PC-3 (cell line): ENCODE measurements around the gene STPG2. TPM values are rescaled to one million over a fixed set of nuclear protein-coding genes. Genes with fewer than 3 reads are reported as not detected.

ENCODE experiments used
- ATAC-seq: fragments of 200-7000 bp; cut with Tn5 transposase; 2 replicates; pipeline ENCODE4 v1.9.1; 2020; ENCODE audit warnings: mild to moderate bottlenecking, moderate library complexity
- BruUV-seq: library from RNA; stranded (reverse); fragments of 400-500 nt; replicated peaks from 2 replicates; lab custom pipeline; 2021; lab: Mats Ljungman, UMichigan
- CTCF ChIA-PET: fragments of 300-600 bp; sonication (Branson Sonifier 250); formaldehyde crosslinking; loops from one replicate; lab custom pipeline; 2022; ENCODE audit warnings: antibody characterized with exemption; lab: Charles Lee
- POLR2A ChIA-PET: fragments of 300-600 bp; sonication (Branson Sonifier 250); formaldehyde crosslinking; loops from one replicate; lab custom pipeline; 2022; ENCODE audit warnings: antibody characterized with exemption; ENCODE audit not compliant: unreplicated experiment; lab: Charles Lee
- DNase-seq: peaks from one replicate; pipeline ENCODE4 v3.0.0-alpha.2; 2015
- H2AFZ ChIP-seq: fragments of 300-600 bp; sonication (generic); 2 replicates; pipeline ENCODE4 v1.6.0; 2016; ENCODE audit warnings: antibody characterized with exemption, low read length
- H3F3A ChIP-seq: fragments of 300-600 bp; sonication (generic); one replicate; pipeline ENCODE4 v1.6.0; 2017; ENCODE audit warnings: antibody characterized with exemption, low read length, control low read depth, mild to moderate bottlenecking; ENCODE audit not compliant: unreplicated experiment
- H3K27ac ChIP-seq: fragments of 300-600 bp; sonication (generic); 2 replicates; pipeline ENCODE4 v1.5.1; 2016; ENCODE audit warnings: mild to moderate bottlenecking, low read length
- H3K27me3 ChIP-seq: fragments of 300-600 bp; sonication (generic); 2 replicates; pipeline ENCODE4 v1.6.1; 2016; ENCODE audit warnings: low read length, mixed read lengths
- H3K36me3 ChIP-seq: fragments of 300-600 bp; sonication (generic); 2 replicates; pipeline ENCODE4 v1.6.1; 2016; ENCODE audit warnings: low read depth, mixed run types, low read length, mixed read lengths
- H3K4me1 ChIP-seq: fragments of 300-600 bp; sonication (generic); 2 replicates; pipeline ENCODE4 v1.5.1; 2016; ENCODE audit warnings: low read length; ENCODE audit not compliant: insufficient read depth
- H3K4me2 ChIP-seq: fragments of 300-600 bp; sonication (generic); 2 replicates; pipeline ENCODE4 v1.6.0; 2016; ENCODE audit warnings: low read length
- H3K4me3 ChIP-seq: fragments of 300-600 bp; sonication (generic); 2 replicates; pipeline ENCODE4 v1.5.1; 2016; ENCODE audit warnings: mild to moderate bottlenecking, low read length, mixed read lengths
- H3K79me2 ChIP-seq: fragments of 300-600 bp; sonication (generic); 2 replicates; pipeline ENCODE4 v1.6.1; 2017; ENCODE audit warnings: low read length, mixed read lengths
- H3K9ac ChIP-seq: fragments of 300-600 bp; sonication (generic); 2 replicates; pipeline ENCODE4 v1.6.0; 2016; ENCODE audit warnings: mild to moderate bottlenecking, low read length
- H3K9me2 ChIP-seq: fragments of 300-600 bp; sonication (generic); replicated peaks from 2 replicates; pipeline ENCODE4 v1.6.1; 2016; ENCODE audit warnings: mixed run types, low read length, mixed read lengths
- H3K9me3 ChIP-seq: fragments of 300-600 bp; sonication (generic); 2 replicates; pipeline ENCODE4 v1.6.1; 2016; ENCODE audit warnings: low read length, mixed read lengths
- H4K20me1 ChIP-seq: fragments of 300-600 bp; sonication (generic); 2 replicates; pipeline ENCODE4 v1.6.1; 2016; ENCODE audit warnings: low read length, mixed read lengths
- CTCF ChIP-seq: fragments of 300-600 bp; sonication (generic); conservative IDR thresholded peaks from 2 replicates; pipeline ENCODE4 v1.5.1; 2017; ENCODE audit warnings: antibody characterized with exemption, low read depth, mild to moderate bottlenecking, low read length
- EZH2 ChIP-seq: fragments of 300-600 bp; sonication (generic); IDR thresholded peaks from one replicate; pipeline ENCODE4 v1.6.1; 2017; ENCODE audit warnings: antibody characterized with exemption, mild to moderate bottlenecking, low read length; ENCODE audit not compliant: unreplicated experiment
- EZH2phosphoT487 ChIP-seq: fragments of 300-600 bp; sonication (generic); IDR thresholded peaks from 2 replicates; pipeline ENCODE4 v1.6.1; 2018; ENCODE audit warnings: mild to moderate bottlenecking, antibody characterized with exemption, low read length, borderline replicate concordance
- intact Hi-C: fragments of 100-400 bp; cut with micrococcal nuclease; formaldehyde crosslinking; loops from 2 replicates; pipeline ENCODE4 v1.9.0; 2023
- total RNA-seq: library from RNA; depleted of rRNA; stranded (reverse); fragments of >200 nt; gene quantifications from 2 replicates; pipeline ENCODE4 v1.2.3, GENCODE V29; 2014

STPG2 gene
- total RNA-seq, 1 experiment from 2014 or later = not detected

- ChIA-PET CTCF (no interaction called here), POLR2A (no interaction called here)
- ATAC-seq (peak; percentile 24; the same call in 1 of the 2 replicates), DNase-seq (peak; percentile 65)
- 0 out of 2 replicates have a peak overlapping the region, but pooled peaks have one; percentile 36 for H2AFZ ChIP-seq
- H3K9ac ChIP-seq = no peak overlapping the region
- intact Hi-C loops = no loop called here
- H3K9me3 ChIP-seq = no peaks in the 10 kb centered on the region
- no peaks in the 10 kb centered on the region for H3K36me3 ChIP-seq
- no peak for TF ChIP-seq EZH2
- no peak for TF ChIP-seq EZH2phosphoT487
- TF ChIP-seq CTCF = no peak
- H3F3A ChIP-seq = no peaks in the 10 kb centered on the region
- H3K4me3 ChIP-seq = no peak overlapping the region
- peak overlapping the region; percentile 7; the same call in 1 of the 2 replicates for H3K27ac ChIP-seq
- peaks cover 16% of the 10 kb centered on the region for H3K4me1 ChIP-seq
- no peaks in the 10 kb centered on the region for H4K20me1 ChIP-seq
- peak overlapping the region; percentile 46; the same call in 1 of the 2 replicates for H3K4me2 ChIP-seq
- no peaks in the 10 kb centered on the region for H3K9me2 ChIP-seq
- no peaks in the 10 kb centered on the region for H3K79me2 ChIP-seq
- BruUV-seq = no TSS peak
- no peaks in the 10 kb centered on the region for H3K27me3 ChIP-seq
These were observed 481.1 kb downstream of the STPG2 start for GRCh38 chr4:97662133-97662532.

- Histone ChIP-seq H4K20me1 (no peaks in the 10 kb centered on the region), H3K36me3 (no peaks in the 10 kb centered on the region), H3K9me3 (no peaks in the 10 kb centered on the region), H3F3A (peaks cover 4% of the 10 kb centered on the region), H3K27ac (peak overlapping the region; percentile 79), H3K9ac (no peak overlapping the region), H3K4me3 (no peak overlapping the region), H3K27me3 (no peaks in the 10 kb centered on the region), H3K79me2 (no peaks in the 10 kb centered on the region), H3K4me2 (peak overlapping the region; percentile 51), H3K9me2 (no peaks in the 10 kb centered on the region), H3K4me1 (peaks cover 21% of the 10 kb centered on the region), H2AFZ (no peak overlapping the region)
- CTCF ChIA-PET = no interaction called here
- DNase-seq (peak; percentile 88), ATAC-seq (peak; percentile 84)
- TF ChIP-seq EZH2phosphoT487 (no peak), CTCF (no peak), EZH2 (no peak)
- no TSS peak for BruUV-seq
- POLR2A ChIA-PET = no interaction called here
- intact Hi-C loops = no loop called here
These were observed 487.1 kb downstream of the STPG2 start for GRCh38 chr4:97656044-97656720.

GRCh38 chr4:97653701-97654100 lies 489.6 kb downstream of the STPG2 start:
- no peak for TF ChIP-seq EZH2phosphoT487
- no peak for TF ChIP-seq CTCF
- TF ChIP-seq EZH2 = no peak
- H3K79me2 ChIP-seq = no peaks in the 10 kb centered on the region
- ChIA-PET CTCF (no interaction called here), POLR2A (no interaction called here)
- no peak overlapping the region for H3K27ac ChIP-seq
- H3K4me3 ChIP-seq = no peak overlapping the region
- intact Hi-C loops = no loop called here
- no peaks in the 10 kb centered on the region for H3K9me3 ChIP-seq
- ATAC-seq (no peak), DNase-seq (no peak)
- H4K20me1 ChIP-seq = no peaks in the 10 kb centered on the region
- no peaks in the 10 kb centered on the region for H3K9me2 ChIP-seq
- no peak overlapping the region for H3K9ac ChIP-seq
- BruUV-seq = no TSS peak
- no peaks in the 10 kb centered on the region for H3K27me3 ChIP-seq
- H3K4me1 ChIP-seq = peaks cover 21% of the 10 kb centered on the region
- H2AFZ ChIP-seq = no peak overlapping the region
- no peaks in the 10 kb centered on the region for H3K36me3 ChIP-seq
- peaks cover 4% of the 10 kb centered on the region for H3F3A ChIP-seq
- no peak overlapping the region for H3K4me2 ChIP-seq
